GM12891 (cell line): ENCODE data around the gene TMC6.

Source experiments
- PAX5 ChIP-seq: IDR thresholded peaks from 2 replicates; pipeline ENCODE4 v1.6.1; 2011; ENCODE audit warnings: low read length, moderate library complexity, mild to moderate bottlenecking; ENCODE audit not compliant: insufficient read depth, severe bottlenecking
- POLR2A ChIP-seq: IDR thresholded peaks from 2 replicates; pipeline ENCODE4 v1.6.1; 2011; ENCODE audit warnings: low read depth, low read length, control low read depth
- POLR2AphosphoS5 ChIP-seq: IDR thresholded peaks from 2 replicates; pipeline ENCODE4 v1.6.1; 2011; ENCODE audit warnings: low read depth, low read length, control low read depth

DNA sequence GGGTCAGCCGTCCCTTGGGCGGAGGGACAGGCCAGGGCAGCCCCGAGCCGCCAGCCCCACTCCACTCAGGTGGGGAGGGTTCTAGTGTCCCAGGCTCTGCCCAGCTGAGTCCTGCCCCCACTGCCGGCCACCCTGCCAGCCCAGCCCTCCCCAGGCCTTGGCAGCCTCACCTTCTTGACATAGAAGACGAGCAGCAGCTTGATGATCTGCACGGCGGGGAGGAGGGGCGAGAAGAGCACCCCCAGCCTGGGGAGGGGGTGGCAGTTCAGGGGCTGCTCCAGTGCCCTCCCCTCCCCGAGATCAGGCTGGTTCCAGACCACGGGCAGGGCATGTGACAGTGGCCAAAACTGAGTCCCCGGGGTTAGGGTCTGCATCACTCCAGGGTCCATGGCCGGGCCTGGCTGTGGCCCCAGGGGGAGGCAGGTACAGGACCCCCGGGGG, 9.7 kb downstream of the TMC6 start:
- no peak for TF ChIP-seq POLR2A
- TF ChIP-seq PAX5 = no peak
- no peak for TF ChIP-seq POLR2AphosphoS5
